ENCODE measurements around the gene SMPD2. TPM values are rescaled to one million over a fixed set of nuclear protein-coding genes. Genes with fewer than 3 reads are reported as not detected.

SMPD2 gene
- total RNA-seq, 1 experiment from 2014 or later: 50.0 TPM

DNA sequence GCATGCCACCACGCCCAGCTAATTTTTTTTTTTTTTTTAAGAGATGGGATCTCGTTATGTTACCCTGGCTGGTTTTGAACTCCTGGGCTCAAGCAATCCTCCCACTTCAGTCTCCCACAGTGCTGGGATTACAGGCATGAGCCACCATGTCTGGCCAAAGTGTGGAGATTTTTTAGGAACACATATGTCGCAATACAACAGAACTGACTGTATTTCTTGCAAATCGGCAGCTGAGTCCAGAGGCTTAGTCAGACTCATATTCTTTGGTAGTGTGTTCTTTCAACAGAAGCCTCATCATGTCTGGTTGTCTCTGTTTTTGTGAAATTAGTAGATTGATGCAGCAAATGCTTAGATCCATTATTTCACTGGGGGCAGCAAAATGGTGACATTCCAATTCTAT, 34.3 kb upstream of the SMPD2 start:
- ATAC-seq (no peak), DNase-seq (ENCODE audit: low read depth, low spot score) (no peak)
- POLR2A ChIA-PET: interaction anchor here (0.6 kb wide), 1 partner anchor 282 kb away, joined by 4 read pairs; no protein-coding TSS in a partner anchor
- no peaks in the 10 kb centered on the region for H3K9me3 ChIP-seq (ENCODE audit: control insufficient read depth, insufficient read depth, low read depth, low read length)
- CTCF ChIA-PET: no interaction called here
- no peak overlapping the region for H3K27ac ChIP-seq (ENCODE audit: low read length)
- BruUV-seq (replicated peaks): no TSS peak
- no peaks in the 10 kb centered on the region for H3K4me1 ChIP-seq (ENCODE audit: control insufficient read depth, insufficient read depth, low read length)
- no peaks in the 10 kb centered on the region for H3K36me3 ChIP-seq (ENCODE audit: control insufficient read depth, insufficient read depth, low read length)
- intact Hi-C loops (cut with micrococcal nuclease; ENCODE audit: unreplicated experiment) (no loop called here), in situ Hi-C loops (cut with HindIII; ENCODE audit: low pct_unique_long_range_greater_than_20kb, low sequenced_read_pairs) (no loop called here)
- peaks cover 3% of the 10 kb centered on the region for H3K27me3 ChIP-seq (ENCODE audit: control insufficient read depth, insufficient read depth, low read length)
- TF ChIP-seq SIN3A (IDR thresholded peaks at IDR 0.05; ENCODE audit: borderline replicate concordance, insufficient read depth, low read depth, low read length) (no peak), TCF7L2 (IDR thresholded peaks at IDR 0.05; ENCODE audit: low read depth, low read length) (no peak), POLR2AphosphoS5 (IDR thresholded peaks at IDR 0.05; ENCODE audit: low read depth, low read length) (no peak)
- TF ChIP-seq, protein P1, sequence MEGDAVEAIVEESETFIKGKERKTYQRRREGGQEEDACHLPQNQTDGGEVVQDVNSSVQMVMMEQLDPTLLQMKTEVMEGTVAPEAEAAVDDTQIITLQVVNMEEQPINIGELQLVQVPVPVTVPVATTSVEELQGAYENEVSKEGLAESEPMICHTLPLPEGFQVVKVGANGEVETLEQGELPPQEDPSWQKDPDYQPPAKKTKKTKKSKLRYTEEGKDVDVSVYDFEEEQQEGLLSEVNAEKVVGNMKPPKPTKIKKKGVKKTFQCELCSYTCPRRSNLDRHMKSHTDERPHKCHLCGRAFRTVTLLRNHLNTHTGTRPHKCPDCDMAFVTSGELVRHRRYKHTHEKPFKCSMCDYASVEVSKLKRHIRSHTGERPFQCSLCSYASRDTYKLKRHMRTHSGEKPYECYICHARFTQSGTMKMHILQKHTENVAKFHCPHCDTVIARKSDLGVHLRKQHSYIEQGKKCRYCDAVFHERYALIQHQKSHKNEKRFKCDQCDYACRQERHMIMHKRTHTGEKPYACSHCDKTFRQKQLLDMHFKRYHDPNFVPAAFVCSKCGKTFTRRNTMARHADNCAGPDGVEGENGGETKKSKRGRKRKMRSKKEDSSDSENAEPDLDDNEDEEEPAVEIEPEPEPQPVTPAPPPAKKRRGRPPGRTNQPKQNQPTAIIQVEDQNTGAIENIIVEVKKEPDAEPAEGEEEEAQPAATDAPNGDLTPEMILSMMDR (IDR thresholded peaks at IDR 0.05): no peak
- TF ChIP-seq, protein P2, sequence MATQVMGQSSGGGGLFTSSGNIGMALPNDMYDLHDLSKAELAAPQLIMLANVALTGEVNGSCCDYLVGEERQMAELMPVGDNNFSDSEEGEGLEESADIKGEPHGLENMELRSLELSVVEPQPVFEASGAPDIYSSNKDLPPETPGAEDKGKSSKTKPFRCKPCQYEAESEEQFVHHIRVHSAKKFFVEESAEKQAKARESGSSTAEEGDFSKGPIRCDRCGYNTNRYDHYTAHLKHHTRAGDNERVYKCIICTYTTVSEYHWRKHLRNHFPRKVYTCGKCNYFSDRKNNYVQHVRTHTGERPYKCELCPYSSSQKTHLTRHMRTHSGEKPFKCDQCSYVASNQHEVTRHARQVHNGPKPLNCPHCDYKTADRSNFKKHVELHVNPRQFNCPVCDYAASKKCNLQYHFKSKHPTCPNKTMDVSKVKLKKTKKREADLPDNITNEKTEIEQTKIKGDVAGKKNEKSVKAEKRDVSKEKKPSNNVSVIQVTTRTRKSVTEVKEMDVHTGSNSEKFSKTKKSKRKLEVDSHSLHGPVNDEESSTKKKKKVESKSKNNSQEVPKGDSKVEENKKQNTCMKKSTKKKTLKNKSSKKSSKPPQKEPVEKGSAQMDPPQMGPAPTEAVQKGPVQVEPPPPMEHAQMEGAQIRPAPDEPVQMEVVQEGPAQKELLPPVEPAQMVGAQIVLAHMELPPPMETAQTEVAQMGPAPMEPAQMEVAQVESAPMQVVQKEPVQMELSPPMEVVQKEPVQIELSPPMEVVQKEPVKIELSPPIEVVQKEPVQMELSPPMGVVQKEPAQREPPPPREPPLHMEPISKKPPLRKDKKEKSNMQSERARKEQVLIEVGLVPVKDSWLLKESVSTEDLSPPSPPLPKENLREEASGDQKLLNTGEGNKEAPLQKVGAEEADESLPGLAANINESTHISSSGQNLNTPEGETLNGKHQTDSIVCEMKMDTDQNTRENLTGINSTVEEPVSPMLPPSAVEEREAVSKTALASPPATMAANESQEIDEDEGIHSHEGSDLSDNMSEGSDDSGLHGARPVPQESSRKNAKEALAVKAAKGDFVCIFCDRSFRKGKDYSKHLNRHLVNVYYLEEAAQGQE (IDR thresholded peaks at IDR 0.05; ENCODE audit: insufficient read depth in 1 of 2, low read depth in 2 of 2, low read length in 1 of 2): no peak
- H3K4me3 ChIP-seq (ENCODE audit: low read depth in 2 of 2, low read length in 2 of 2): no peak overlapping the region

DNA sequence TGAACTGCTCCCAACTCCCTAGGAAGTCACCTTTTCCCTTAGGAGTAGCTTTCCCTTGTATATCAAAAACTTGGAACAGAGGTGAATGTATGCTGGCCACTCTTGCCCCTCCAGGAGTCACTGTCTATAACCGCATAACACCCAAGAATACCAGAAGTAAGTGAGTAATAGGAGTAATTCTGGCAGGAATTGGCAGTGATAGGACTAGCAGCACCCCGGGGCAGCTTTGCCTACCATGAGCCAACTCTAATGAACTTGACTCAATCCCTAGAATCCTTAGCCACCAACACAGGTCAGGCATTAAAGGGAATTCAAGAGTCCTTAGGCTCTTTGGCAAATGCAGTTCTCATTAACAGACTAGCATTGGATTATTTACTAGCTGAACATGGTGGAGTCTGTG, 29.5 kb upstream of the SMPD2 start:
- in situ Hi-C loops (cut with HindIII; ENCODE audit: low pct_unique_long_range_greater_than_20kb, low sequenced_read_pairs): no loop called here
- Histone ChIP-seq H3K27ac (ENCODE audit: low read length) (no peak overlapping the region), H3K4me1 (ENCODE audit: control insufficient read depth, insufficient read depth, low read length) (no peaks in the 10 kb centered on the region), H3K36me3 (ENCODE audit: control insufficient read depth, insufficient read depth, low read length) (no peaks in the 10 kb centered on the region), H3K27me3 (ENCODE audit: control insufficient read depth, insufficient read depth, low read length) (no peaks in the 10 kb centered on the region; the same call in 1 of the 2 replicates), H3K9me3 (ENCODE audit: control insufficient read depth, insufficient read depth, low read depth, low read length) (no peaks in the 10 kb centered on the region), H3K4me3 (ENCODE audit: low read depth in 2 of 2, low read length in 2 of 2) (no peak overlapping the region)
- intact Hi-C loops (cut with micrococcal nuclease; ENCODE audit: unreplicated experiment): no loop called here
- TF ChIP-seq POLR2AphosphoS5 (IDR thresholded peaks at IDR 0.05; ENCODE audit: low read depth, low read length) (no peak), SIN3A (IDR thresholded peaks at IDR 0.05; ENCODE audit: borderline replicate concordance, insufficient read depth, low read depth, low read length) (no peak), TCF7L2 (IDR thresholded peaks at IDR 0.05; ENCODE audit: low read depth, low read length) (no peak)
- TF ChIP-seq, protein P1 (IDR thresholded peaks at IDR 0.05): no peak
- TF ChIP-seq, protein P2 (IDR thresholded peaks at IDR 0.05; ENCODE audit: insufficient read depth in 1 of 2, low read depth in 2 of 2, low read length in 1 of 2): no peak
- CTCF ChIA-PET: no interaction called here
- POLR2A ChIA-PET: no interaction called here
- no TSS peak for BruUV-seq (replicated peaks)
- DNase-seq (ENCODE audit: low read depth, low spot score) (no peak), ATAC-seq (no peak)
